ENCODE results near the gene CSTPP1.
"Not testable (repeated sequence)": the region's sequence is repeated elsewhere in the genome, so short reads cannot be mapped to it uniquely, and the experiment has no call there.

The CSTPP1 gene

GRCh38 chr11:47107744-47108143, 171.2 kb downstream of the CSTPP1 start:
- DNase-seq (ENCODE audit: extremely low spot score) = no peak
- ChIA-PET CTCF (no interaction called here), POLR2A (no interaction called here)
- no peak for TF ChIP-seq CTCF (IDR thresholded peaks at IDR 0.05; ENCODE audit: control extremely low read depth, extremely low read depth, low read depth, missing control alignments)

GRCh38 chr11:47108214-47108613, 171.7 kb downstream of the CSTPP1 start:
- no peak for DNase-seq (ENCODE audit: extremely low spot score)
- CTCF ChIA-PET = no interaction called here
- no peak for TF ChIP-seq CTCF (IDR thresholded peaks at IDR 0.05; ENCODE audit: control extremely low read depth, extremely low read depth, low read depth, missing control alignments)
- POLR2A ChIA-PET = no interaction called here

- no peak for DNase-seq (ENCODE audit: extremely low spot score)
- TF ChIP-seq CTCF (IDR thresholded peaks at IDR 0.05; ENCODE audit: control extremely low read depth, extremely low read depth, low read depth, missing control alignments) = no peak
- CTCF ChIA-PET = interaction anchor here (1.3 kb wide), 1 partner anchor 14 kb away, joined by 3 read pairs; no protein-coding TSS in a partner anchor
- POLR2A ChIA-PET = no interaction called here
These were observed 172.6 kb downstream of the CSTPP1 start for GRCh38 chr11:47109051-47109726.

GRCh38 chr11:47109727-47110246, 173.2 kb downstream of the CSTPP1 start:
- POLR2A ChIA-PET = no interaction called here
- CTCF ChIA-PET = interaction anchor here (1.3 kb wide), 1 partner anchor 13 kb away, joined by 3 read pairs; no protein-coding TSS in a partner anchor
- no peak for DNase-seq (ENCODE audit: extremely low spot score)
- TF ChIP-seq CTCF (IDR thresholded peaks at IDR 0.05; ENCODE audit: control extremely low read depth, extremely low read depth, low read depth, missing control alignments) = no peak

GRCh38 chr11:47111318-47111804, 174.8 kb downstream of the CSTPP1 start:
- TF ChIP-seq CTCF (IDR thresholded peaks at IDR 0.05; ENCODE audit: control extremely low read depth, extremely low read depth, low read depth, missing control alignments) = no peak
- CTCF ChIA-PET = interaction anchor here (0.6 to 2.3 kb wide), 3 partner anchors 11 to 42 kb away, joined by 3 to 9 read pairs (median 4); no protein-coding TSS in a partner anchor
- peak; percentile 77 for DNase-seq (ENCODE audit: extremely low spot score)
- POLR2A ChIA-PET = no interaction called here

GRCh38 chr11:47112941-47113340, 176.4 kb downstream of the CSTPP1 start:
- DNase-seq (ENCODE audit: extremely low spot score); POLR2A ChIA-PET: not testable (repeated sequence)
- CTCF ChIA-PET = interaction anchor here (0.9 to 2.3 kb wide), 2 partner anchors 40 to 189 kb away, joined by 5 to 9 read pairs; no protein-coding TSS in a partner anchor

- POLR2A ChIA-PET = interaction anchor here (0.7 kb wide), 1 partner anchor 251 kb away, joined by 11 read pairs; no protein-coding TSS in a partner anchor
These were observed 182.6 kb downstream of the CSTPP1 start for GRCh38 chr11:47118958-47119688.

More at GRCh38 chr11:47118958-47119688, 182.6 kb downstream of the CSTPP1 start:
- DNase-seq (ENCODE audit: extremely low spot score) = not testable (repeated sequence)
- CTCF ChIA-PET = interaction anchor here (1.1 to 2.1 kb wide), 2 partner anchors 98 to 199 kb away, joined by 3 to 9 read pairs; no protein-coding TSS in a partner anchor

All from GM10248 (cell line).